SK-N-SH treated with all-trans-retinoic acid at 6 μM for 48 hours (cell line): ENCODE results near the gene SUPT4H1.

Experiments
- ATAC-seq: fragments of 200-7000 bp; cut with Tn5 transposase; 3 replicates; pipeline ENCODE4 v1.9.1; 2020; ENCODE audit warnings: mild to moderate bottlenecking, moderate library complexity
- ARNTL ChIP-seq: fragments of 450-650 bp; formaldehyde crosslinking; IDR thresholded peaks from 2 replicates; pipeline ENCODE4 v1.5.0; 2020; ENCODE audit warnings: low read depth, mild to moderate bottlenecking, moderate library complexity, borderline replicate concordance
- BACH2 ChIP-seq: fragments of 250-450 bp; sonication (Bioruptor Pico); IDR thresholded peaks from 2 replicates; pipeline ENCODE4 v1.9.0; 2021; ENCODE audit warnings: mild to moderate bottlenecking, borderline replicate concordance
- CREB5 ChIP-seq: fragments of 250-450 bp; sonication (Bioruptor Pico); IDR thresholded peaks from 2 replicates; pipeline ENCODE4 v1.5.1; 2020; ENCODE audit warnings: low read depth, mild to moderate bottlenecking, moderate library complexity
- CSDC2 ChIP-seq: fragments of 250-450 bp; sonication (Bioruptor Pico); IDR thresholded peaks from 2 replicates; pipeline ENCODE4 v1.5.0; 2020; ENCODE audit warnings: mild to moderate bottlenecking, moderate library complexity
- CSRNP3 ChIP-seq: fragments of 250-450 bp; sonication (Bioruptor Pico); IDR thresholded peaks from 2 replicates; pipeline ENCODE4 v1.5.1; 2021; ENCODE audit warnings: mild to moderate bottlenecking, moderate library complexity
- ESRRG ChIP-seq: fragments of 250-450 bp; sonication (Bioruptor Pico); IDR thresholded peaks from 2 replicates; pipeline ENCODE4 v1.6.1; 2021; ENCODE audit warnings: mild to moderate bottlenecking
- GLIS3 ChIP-seq: fragments of 250-450 bp; sonication (Bioruptor Pico); IDR thresholded peaks from 2 replicates; pipeline ENCODE4 v1.5.0; 2020; ENCODE audit warnings: mild to moderate bottlenecking, moderate library complexity
- ISL1 ChIP-seq: fragments of 250-450 bp; sonication (Bioruptor Pico); IDR thresholded peaks from 2 replicates; pipeline ENCODE4 v2.1.2; 2022; ENCODE audit warnings: mild to moderate bottlenecking, moderate library complexity
- OSR1 ChIP-seq: fragments of 250-450 bp; sonication (Bioruptor Pico); IDR thresholded peaks from 2 replicates; pipeline ENCODE4 v1.8.0; 2022; ENCODE audit warnings: moderate library complexity, mild to moderate bottlenecking, inconsistent platforms
- PATZ1 ChIP-seq: fragments of 250-450 bp; sonication (Bioruptor Pico); IDR thresholded peaks from 2 replicates; pipeline ENCODE4 v1.8.0; 2020; ENCODE audit warnings: mild to moderate bottlenecking, moderate library complexity, borderline replicate concordance
- PPARA ChIP-seq: fragments of 250-450 bp; sonication (Bioruptor Pico); IDR thresholded peaks from 2 replicates; pipeline ENCODE4 v1.5.0; 2020; ENCODE audit warnings: mild to moderate bottlenecking, borderline replicate concordance
- RARB ChIP-seq: fragments of 250-450 bp; sonication (Bioruptor Pico); IDR thresholded peaks from 2 replicates; pipeline ENCODE4 v1.8.0; 2021; ENCODE audit warnings: mild to moderate bottlenecking, moderate library complexity
- SNAI2 ChIP-seq: fragments of 250-450 bp; sonication (Bioruptor Pico); IDR thresholded peaks from 2 replicates; pipeline ENCODE4 v1.5.0; 2020; ENCODE audit warnings: mild to moderate bottlenecking, moderate library complexity
- TCF4 ChIP-seq: fragments of 250-450 bp; sonication (Bioruptor Pico); IDR thresholded peaks from 2 replicates; pipeline ENCODE4 v1.8.0; 2021; ENCODE audit warnings: mild to moderate bottlenecking, moderate library complexity, borderline replicate concordance
- TOX ChIP-seq: fragments of 250-450 bp; sonication (Bioruptor Pico); IDR thresholded peaks from 2 replicates; pipeline ENCODE4 v1.8.0; 2021; ENCODE audit warnings: mild to moderate bottlenecking, moderate library complexity, borderline replicate concordance
- TSHZ2 ChIP-seq: fragments of 250-450 bp; sonication (Bioruptor Pico); IDR thresholded peaks from 2 replicates; pipeline ENCODE4 v1.5.0; 2020; ENCODE audit warnings: mild to moderate bottlenecking, moderate library complexity
- ZC3H10 ChIP-seq: fragments of 250-450 bp; sonication (Bioruptor Pico); IDR thresholded peaks from 2 replicates; pipeline ENCODE4 v1.5.1; 2021; ENCODE audit warnings: mild to moderate bottlenecking, moderate library complexity
- ZFP3 ChIP-seq: fragments of 250-450 bp; sonication (Bioruptor Pico); IDR thresholded peaks from 2 replicates; pipeline ENCODE4 v1.5.0; 2020; ENCODE audit warnings: mild to moderate bottlenecking, moderate library complexity
- ZFP30 ChIP-seq: fragments of 450-650 bp; formaldehyde crosslinking; IDR thresholded peaks from 2 replicates; pipeline ENCODE4 v1.5.0; 2022; ENCODE audit warnings: mild to moderate bottlenecking, moderate library complexity
- ZNF70 ChIP-seq: fragments of 450-650 bp; formaldehyde crosslinking; IDR thresholded peaks from 2 replicates; pipeline ENCODE4 v1.5.0; 2020; ENCODE audit warnings: mild to moderate bottlenecking, moderate library complexity
- ZNF8 ChIP-seq: fragments of 450-650 bp; formaldehyde crosslinking; IDR thresholded peaks from 2 replicates; pipeline ENCODE4 v1.5.0; 2020; ENCODE audit warnings: mild to moderate bottlenecking, moderate library complexity

Gene SUPT4H1

GRCh38 chr17:58386708-58387107, 34.7 kb upstream of the SUPT4H1 start (continued):
- no peak for TF ChIP-seq CSRNP3 (CRISPR knock-in tag)

GRCh38 chr17:58385359-58385899, 33.4 kb upstream of the SUPT4H1 start:
- ATAC-seq: no peak
- no peak for TF ChIP-seq PPARA
- no peak for TF ChIP-seq CSRNP3 (CRISPR knock-in tag)
- TF ChIP-seq ZNF8 (CRISPR knock-in tag): no peak
- no peak for TF ChIP-seq ZFP30 (CRISPR knock-in tag)
- TF ChIP-seq SNAI2 (CRISPR knock-in tag): no peak
- no peak for TF ChIP-seq CSDC2
- no peak for TF ChIP-seq GLIS3 (CRISPR knock-in tag)
- TF ChIP-seq CREB5: no peak
- no peak for TF ChIP-seq ISL1 (CRISPR knock-in tag)
- no peak for TF ChIP-seq TSHZ2 (CRISPR knock-in tag)
- TF ChIP-seq ZC3H10 (CRISPR knock-in tag): no peak
- TF ChIP-seq ZNF70: no peak
- TF ChIP-seq ESRRG (CRISPR knock-in tag): no peak
- TF ChIP-seq OSR1 (CRISPR knock-in tag): no peak
- TF ChIP-seq ZFP3 (CRISPR knock-in tag): no peak
- no peak for TF ChIP-seq PATZ1 (CRISPR knock-in tag)
- TF ChIP-seq RARB (CRISPR knock-in tag): no peak

GRCh38 chr17:58384897-58385296, 32.9 kb upstream of the SUPT4H1 start:
- TF ChIP-seq TOX (CRISPR knock-in tag): no peak
- ATAC-seq: no peak

- ATAC-seq: no peak
- TF ChIP-seq RARB (CRISPR knock-in tag) (no peak), ISL1 (CRISPR knock-in tag) (no peak), PPARA (no peak), CSDC2 (no peak), ZFP30 (CRISPR knock-in tag) (no peak), TSHZ2 (CRISPR knock-in tag) (no peak), ARNTL (CRISPR knock-in tag) (no peak), ZC3H10 (CRISPR knock-in tag) (no peak), GLIS3 (CRISPR knock-in tag) (no peak), TCF4 (CRISPR knock-in tag) (no peak), OSR1 (CRISPR knock-in tag) (no peak), BACH2 (CRISPR knock-in tag) (no peak), ZNF70 (no peak), TOX (CRISPR knock-in tag) (no peak)
Measured at GRCh38 chr17:58383892-58384462, 32.0 kb upstream of the SUPT4H1 start.
